HG03159 (cell line): ENCODE data around the gene ABCB11.
"Not testable (repeated sequence)": the region's sequence is repeated elsewhere in the genome, so short reads cannot be mapped to it uniquely, and the experiment has no call there.

Experiments used
- ATAC-seq: cut with Tn5 transposase; IDR thresholded peaks from one replicate; pipeline ENCODE4 v1.9.1; 2021; ENCODE audit warnings: mild to moderate bottlenecking, moderate library complexity; ENCODE audit not compliant: unreplicated experiment

The ABCB11 gene

GRCh38 chr2:169046440-169047151, 15.5 kb upstream of the ABCB11 start:
- no peak for ATAC-seq

DNA sequence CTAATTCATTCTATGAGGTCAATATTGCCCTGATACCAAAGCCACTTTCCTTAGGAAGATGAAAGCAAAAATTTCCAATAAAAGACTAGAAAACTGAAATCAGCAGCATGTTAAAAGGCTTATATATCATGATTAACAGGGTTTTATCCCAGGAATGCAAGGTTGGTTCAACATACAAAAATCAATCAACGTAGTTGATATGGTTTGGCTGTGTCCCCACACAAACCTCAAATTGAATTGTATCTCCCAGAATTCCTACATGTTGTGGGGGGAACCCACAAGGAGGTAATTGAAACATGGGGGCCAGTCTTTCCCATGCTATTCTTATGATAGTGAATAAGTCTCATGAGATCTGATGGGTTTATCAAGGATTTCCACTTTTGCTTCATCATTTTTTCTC, 11.7 kb upstream of the ABCB11 start:
- no peak for ATAC-seq

DNA sequence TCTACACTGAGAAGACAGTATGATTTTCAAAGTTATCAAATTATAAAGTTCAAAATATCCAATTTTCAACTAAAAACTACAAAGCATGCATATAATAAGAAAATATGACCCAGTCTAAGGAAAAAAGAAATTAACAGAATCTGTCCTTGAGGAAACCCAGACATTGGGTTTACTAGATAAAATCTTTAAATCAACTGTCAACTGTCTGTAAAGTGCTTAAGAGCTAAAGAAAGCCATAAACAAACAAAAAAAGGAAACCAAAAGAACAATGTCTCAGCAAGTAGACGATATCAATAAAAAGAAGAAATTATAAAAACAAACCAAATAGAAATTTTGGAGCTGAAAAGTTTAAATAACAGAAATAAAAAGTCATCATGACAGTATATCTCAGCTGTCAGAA, 10.5 kb upstream of the ABCB11 start:
- ATAC-seq, result no peak

GRCh38 chr2:169039702-169040101, 8.6 kb upstream of the ABCB11 start:
- ATAC-seq, result peak; percentile 44

DNA sequence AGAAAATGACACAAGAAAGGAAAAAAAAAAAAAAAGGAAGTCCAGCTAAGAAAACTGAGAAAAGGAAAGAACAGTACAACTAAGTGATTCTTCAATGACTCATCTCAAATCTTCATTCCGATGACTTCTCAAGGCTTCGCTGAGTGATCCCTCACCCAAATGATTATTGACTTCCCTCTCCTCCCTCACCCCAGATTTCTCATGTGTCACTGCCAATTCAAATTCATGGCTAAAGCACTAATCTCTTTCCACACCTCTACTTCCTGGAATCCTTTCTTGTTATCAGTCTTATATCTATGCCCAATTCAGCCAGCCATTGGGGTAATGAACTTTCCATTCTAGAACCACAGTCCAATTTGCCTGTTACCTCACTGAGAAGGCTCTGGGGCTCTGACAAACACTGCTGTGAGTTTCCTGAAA, 7.2 kb upstream of the ABCB11 start:
- ATAC-seq, result peak; percentile 69

DNA sequence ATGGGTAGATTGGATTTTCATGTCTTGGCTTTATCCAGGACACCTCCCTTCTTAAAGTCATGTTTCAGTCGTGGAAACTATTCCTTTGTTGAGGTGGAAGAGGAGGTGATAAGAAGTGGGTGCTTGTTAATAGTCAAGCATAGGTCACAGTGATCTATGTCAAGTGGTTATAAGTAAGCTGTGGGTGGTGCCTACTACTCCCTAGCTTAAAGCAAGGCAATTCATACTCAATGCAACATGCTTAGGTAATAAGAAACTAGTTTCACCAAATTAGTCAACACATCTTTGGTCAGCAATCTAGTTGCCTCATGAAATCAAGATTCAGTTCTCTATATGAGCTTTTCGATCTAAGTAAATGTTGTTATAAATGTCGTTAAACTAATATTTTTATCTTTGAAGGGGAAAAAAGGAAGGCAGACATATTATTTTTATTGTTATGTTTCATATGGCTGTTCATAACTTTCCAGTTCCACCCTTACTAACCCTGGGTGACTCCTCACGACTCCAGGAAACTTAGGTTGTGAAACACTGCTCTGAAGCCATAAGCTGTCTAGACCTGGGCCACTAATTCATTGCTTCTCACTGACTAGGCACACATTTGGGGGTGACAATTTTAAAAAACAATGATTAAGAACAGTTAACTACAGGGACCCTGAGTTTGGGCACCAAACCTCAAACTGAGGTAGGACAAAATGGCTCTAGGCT, 5.8 kb upstream of the ABCB11 start:
- ATAC-seq, result peak; percentile 71

GRCh38 chr2:169035887-169036286, 4.8 kb upstream of the ABCB11 start:
- ATAC-seq, result no peak

GRCh38 chr2:169034984-169035544, 3.9 kb upstream of the ABCB11 start:
- no peak for ATAC-seq

- no peak for ATAC-seq
Measured at GRCh38 chr2:169034256-169034655, 3.1 kb upstream of the ABCB11 start.

DNA sequence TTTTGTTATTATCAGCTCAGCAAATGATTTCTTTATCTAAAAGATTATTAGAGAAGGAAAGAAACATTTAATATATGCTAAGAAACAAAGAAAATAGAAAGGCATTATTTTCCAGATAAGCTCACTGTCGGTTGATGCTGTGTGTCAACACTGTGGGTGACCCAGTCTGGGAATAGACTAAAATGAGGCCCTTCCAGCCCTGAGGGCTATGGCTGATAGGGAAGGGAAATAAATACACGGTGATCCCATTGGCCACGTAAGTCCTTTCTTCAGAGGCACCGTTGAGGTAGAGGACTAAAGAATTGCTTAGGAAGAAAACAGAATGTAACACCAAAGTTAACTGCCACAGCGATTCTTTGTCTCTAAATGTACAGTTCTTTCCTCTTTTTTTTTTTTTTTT, 1.8 kb downstream of the ABCB11 start:
- no peak for ATAC-seq

GRCh38 chr2:169027234-169027633, 3.9 kb downstream of the ABCB11 start:
- ATAC-seq, result no peak

GRCh38 chr2:169026056-169026455, 5.1 kb downstream of the ABCB11 start:
- ATAC-seq, result no peak

DNA sequence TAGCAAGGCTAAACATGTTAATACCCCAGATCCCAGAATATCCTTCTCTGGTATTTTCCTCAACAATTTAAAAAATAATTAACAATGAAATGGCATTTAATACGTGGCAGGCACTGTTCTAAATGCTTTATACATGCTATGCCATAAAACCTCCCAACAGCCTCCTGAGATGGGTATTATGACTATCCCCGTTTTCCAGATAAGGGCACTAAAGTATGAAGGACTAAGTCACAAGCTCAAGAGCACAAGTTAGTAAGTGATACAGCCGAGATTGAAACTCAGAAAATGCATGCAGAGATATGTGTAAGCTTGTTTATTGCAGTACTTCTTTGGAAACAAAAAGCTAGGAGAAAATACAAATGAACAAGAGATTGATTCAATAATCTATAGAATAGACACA, 8.0 kb downstream of the ABCB11 start:
- no peak for ATAC-seq

- no peak for ATAC-seq
Measured at GRCh38 chr2:169018390-169018789, 12.7 kb downstream of the ABCB11 start.

DNA sequence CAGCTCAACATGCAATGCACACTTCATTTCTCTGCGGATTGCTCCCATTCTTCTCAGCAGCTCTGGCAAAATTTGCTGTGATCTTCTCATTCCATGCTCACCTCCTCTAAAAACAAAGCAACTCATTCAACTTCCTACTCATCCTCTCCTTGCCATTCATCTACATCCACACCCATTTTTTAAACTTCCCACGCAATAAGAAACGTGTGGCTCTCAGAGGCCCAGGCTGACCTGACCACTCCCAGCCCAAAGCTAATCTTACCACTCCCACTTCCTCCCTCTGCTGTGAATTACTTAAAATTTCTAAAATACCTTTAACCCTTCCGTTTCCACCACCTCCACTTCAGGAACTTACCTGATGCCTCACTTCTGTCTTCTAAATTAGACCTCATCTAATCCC, 15.2 kb downstream of the ABCB11 start:
- no peak for ATAC-seq

- no peak for ATAC-seq
Measured at GRCh38 chr2:169014780-169015179, 16.3 kb downstream of the ABCB11 start.

DNA sequence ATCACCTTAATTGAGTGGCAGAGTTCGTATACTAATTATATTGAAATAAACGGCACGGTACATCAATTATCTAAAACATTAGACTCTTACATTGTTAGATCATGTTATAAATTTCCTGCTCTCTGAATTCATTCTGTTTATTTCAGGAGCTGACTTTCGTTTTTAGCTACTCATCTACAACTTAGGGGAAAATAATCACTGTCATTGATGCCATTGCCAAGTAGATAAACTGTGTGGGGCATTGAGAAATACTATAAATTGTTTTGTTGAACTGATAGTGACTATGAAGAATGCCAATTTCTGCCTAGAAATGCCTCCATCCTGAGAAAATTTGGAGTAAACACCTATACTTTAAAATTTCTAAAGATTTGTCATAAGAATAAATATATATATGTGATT, 17.5 kb downstream of the ABCB11 start:
- no peak for ATAC-seq

- no peak for ATAC-seq
Measured at GRCh38 chr2:169012812-169013627, 18.1 kb downstream of the ABCB11 start.

- not testable (repeated sequence) for ATAC-seq
Measured at GRCh38 chr2:169012191-169012792, 18.8 kb downstream of the ABCB11 start.

GRCh38 chr2:169011698-169012097, 19.4 kb downstream of the ABCB11 start:
- ATAC-seq, result no peak
